HEK293T (cell line): ENCODE data around the gene OR2AE1.

Source experiments
- BHLHE40 ChIP-seq: fragments of 450-650 bp; IDR thresholded peaks from 2 replicates; pipeline ENCODE4 v1.6.1; 2016; ENCODE audit warnings: mild to moderate bottlenecking, moderate library complexity, borderline replicate concordance
- CTBP1 ChIP-seq: fragments of 450-650 bp; IDR thresholded peaks from 2 replicates; pipeline ENCODE4 v1.6.1; 2016; ENCODE audit warnings: borderline replicate concordance
- FOXA1 ChIP-seq: fragments of 450-650 bp; IDR thresholded peaks from 2 replicates; pipeline ENCODE4 v1.6.1; 2016; ENCODE audit warnings: mild to moderate bottlenecking
- FOXM1 ChIP-seq: fragments of 450-650 bp; IDR thresholded peaks from 2 replicates; pipeline ENCODE4 v1.6.1; 2017; ENCODE audit warnings: mild to moderate bottlenecking, borderline replicate concordance
- NFRKB ChIP-seq: fragments of 450-650 bp; IDR thresholded peaks from 2 replicates; pipeline ENCODE4 v1.6.1; 2016; ENCODE audit warnings: mild to moderate bottlenecking, moderate library complexity
- PKNOX1 ChIP-seq: fragments of 450-650 bp; IDR thresholded peaks from 2 replicates; pipeline ENCODE4 v1.6.1; 2016
- SUZ12 ChIP-seq: fragments of 450-650 bp; IDR thresholded peaks from 2 replicates; pipeline ENCODE4 v1.6.1; 2016; ENCODE audit warnings: mild to moderate bottlenecking
- TARDBP ChIP-seq: fragments of 450-650 bp; IDR thresholded peaks from 2 replicates; pipeline ENCODE4 v1.6.1; 2016

- TF ChIP-seq BHLHE40 (no peak), FOXM1 (no peak), CTBP1 (no peak), FOXA1 (no peak), NFRKB (no peak), TARDBP (no peak), SUZ12 (no peak), PKNOX1 (no peak)
Observed at GRCh38 chr7:99881370-99881769, 4.5 kb upstream of the OR2AE1 start.
